IPS DF 4.7 (cell line): Measurements from ENCODE around the gene ACTN4.

Experiments used
- DNase-seq: peaks from one replicate; pipeline ENCODE4 v3.0.0-alpha.2; 2013; ENCODE audit warnings: low spot score; ENCODE audit errors: extremely low read depth

The ACTN4 gene

GRCh38 chr19:38693380-38694223 is 46.2 kb downstream of the ACTN4 start:
- no peak for DNase-seq

GRCh38 chr19:38695317-38695683 is 47.9 kb downstream of the ACTN4 start:
- no peak for DNase-seq

DNA sequence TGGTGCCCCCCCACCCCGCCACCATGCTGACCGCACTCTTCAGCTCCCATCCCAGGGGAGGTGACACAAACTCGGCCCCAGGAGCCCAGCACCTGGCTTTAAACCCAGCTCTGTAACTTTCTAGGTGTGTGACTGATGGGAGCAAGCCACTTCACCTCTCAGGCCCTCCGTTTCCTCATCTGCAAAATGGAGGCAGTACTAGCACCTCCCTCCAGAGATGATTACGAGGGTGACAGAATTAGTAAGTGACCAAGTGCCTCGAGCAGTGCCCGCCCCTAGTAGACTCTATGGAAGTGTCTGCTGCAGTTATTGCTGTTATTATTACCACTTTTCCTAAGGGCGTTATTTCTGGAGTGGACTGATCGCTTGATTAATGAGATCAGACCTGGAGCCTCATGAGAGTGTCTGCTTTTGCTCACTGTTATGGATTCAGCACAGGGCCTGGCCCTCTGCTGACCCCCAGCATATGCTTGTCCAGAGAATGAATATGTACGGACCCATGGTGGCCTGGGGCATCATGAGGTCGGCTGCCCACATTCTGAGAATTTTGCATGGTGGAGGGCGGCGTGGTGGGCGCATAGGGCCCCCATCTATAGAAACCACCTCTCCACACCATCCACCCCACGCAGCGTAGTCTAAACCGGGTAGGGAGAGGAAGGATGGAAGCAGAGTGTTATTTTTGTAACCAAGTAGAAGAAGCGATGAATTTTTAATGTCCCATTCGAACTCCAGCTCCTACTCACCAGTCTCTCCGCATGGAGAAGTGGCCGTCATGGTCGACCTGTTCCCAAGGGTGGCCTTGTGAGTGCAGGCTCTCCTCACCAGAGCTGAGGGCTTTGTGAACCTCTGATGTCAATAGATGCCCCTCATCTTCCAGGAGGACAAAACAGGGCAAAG is 48.6 kb downstream of the ACTN4 start:
- no peak for DNase-seq

DNA sequence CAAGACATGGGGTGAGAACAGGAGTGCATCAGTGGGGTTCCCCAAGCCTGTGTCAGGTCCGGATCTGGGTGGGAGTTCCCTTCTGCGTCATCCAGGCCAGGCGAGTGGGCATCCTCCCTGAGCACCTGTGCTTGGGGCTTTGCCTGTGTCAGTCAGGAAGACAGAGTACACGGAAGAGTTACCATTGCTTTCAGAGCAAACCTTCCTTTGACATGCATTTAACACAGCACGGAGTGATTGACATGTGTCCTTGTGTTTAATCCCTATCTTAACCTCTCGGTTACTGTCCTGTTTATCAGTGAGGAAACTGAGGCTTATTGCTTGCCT is 49.2 kb downstream of the ACTN4 start:
- no peak for DNase-seq

GRCh38 chr19:38697197-38697596 is 49.7 kb downstream of the ACTN4 start:
- DNase-seq: no peak

GRCh38 chr19:38697641-38698071 is 50.2 kb downstream of the ACTN4 start:
- no peak for DNase-seq

GRCh38 chr19:38698225-38699026 is 51.0 kb downstream of the ACTN4 start:
- DNase-seq: no peak

DNA sequence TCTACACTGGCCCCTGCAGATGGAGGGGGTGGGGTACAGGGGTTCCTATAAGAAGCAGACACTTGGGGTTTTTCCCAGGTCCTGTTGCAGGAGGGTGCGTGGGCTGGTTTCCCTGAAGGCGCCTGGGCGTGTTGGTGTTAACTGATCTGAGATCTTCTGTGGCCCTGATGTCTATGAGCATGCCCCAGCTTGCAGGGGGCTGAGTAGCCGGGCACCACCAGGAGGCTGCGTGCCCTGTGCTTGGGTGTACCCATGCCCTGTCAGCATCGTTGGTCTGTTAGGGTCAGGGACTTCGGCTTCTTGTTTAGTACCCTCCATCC is 51.5 kb downstream of the ACTN4 start:
- no peak for DNase-seq

DNA sequence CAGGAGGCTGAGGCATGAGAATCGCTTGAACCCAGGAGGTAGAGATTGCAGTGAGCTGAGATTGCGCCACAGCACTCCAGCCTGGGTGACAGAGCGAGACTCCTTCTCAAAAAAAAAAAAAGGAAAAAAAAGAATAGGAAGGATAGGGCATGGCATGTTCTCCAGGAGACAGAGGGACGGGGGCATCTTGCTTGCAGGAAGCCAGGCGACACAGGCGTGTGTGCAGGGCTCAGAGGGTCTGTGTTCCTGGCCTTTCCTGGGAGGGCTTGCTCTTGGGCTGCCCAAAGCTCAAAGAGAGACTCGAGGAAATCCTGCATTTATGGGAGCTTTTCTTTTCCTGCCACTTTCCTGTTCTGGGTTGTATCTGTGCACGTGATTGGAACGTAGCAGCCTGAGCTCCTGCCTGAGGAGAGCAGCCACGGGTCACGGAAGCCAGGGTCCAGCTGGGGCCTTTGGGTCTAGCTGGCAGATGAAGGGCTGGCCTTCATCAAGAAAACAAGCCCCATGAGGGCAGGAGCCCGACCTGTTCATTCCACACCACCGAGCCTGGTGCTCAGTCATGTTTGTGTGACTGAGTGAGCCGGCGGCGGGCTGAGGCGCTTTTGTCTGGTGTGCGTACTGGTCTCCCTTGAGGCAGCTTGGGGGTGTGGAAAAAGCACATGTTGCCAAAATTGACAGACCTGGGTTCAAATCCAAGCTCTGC is 52.3 kb downstream of the ACTN4 start:
- DNase-seq: no peak

DNA sequence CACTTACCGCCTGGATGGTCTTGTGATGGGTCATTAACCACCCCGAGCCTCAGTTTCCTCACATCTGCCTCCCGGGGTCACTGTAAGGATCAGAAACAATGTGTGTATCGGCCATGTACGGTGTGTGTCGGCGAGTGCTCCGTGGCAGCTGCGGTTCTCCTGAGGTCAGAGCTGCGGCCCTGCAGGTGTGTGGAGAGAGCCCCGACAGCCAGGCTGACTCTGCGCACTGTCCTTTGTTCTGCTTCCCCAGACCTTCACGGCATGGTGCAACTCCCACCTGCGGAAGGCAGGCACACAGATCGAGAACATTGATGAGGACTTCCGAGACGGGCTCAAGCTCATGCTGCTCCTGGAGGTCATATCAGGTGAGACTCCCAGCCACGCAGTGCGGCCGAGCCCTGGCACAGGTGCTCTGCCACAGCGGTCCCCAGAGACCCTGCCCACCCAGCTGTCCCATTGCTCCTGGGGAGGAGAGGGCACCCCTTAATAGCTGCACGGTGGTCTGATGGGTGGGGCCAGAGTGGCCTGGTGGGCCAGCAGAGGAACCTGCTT is 53.0 kb downstream of the ACTN4 start:
- no peak for DNase-seq

DNA sequence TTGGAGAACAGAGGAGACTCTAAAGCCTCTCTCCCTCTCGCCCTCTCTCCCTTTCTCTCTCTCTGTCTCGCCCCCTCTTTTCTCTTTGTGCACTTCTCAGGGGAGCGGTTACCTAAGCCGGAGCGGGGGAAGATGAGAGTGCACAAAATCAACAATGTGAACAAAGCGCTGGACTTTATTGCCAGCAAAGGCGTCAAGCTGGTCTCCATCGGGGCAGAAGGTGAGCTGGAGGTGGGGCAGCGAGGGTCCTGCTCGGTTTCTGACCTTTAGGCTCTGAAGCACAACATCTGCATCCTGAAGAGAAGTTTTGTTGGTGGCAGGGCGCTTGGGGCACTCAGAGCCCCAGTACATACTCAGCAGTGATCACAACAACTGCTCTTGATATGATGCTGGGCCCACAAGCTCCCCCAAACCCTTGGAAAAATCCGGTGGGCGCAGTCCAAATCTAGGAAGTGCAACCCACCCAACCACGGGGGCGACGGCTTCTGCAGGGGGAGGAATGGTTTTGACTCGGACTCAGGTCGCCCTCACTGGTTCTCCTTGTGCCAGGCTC is 53.5 kb downstream of the ACTN4 start:
- DNase-seq: no peak

- DNase-seq: no peak
These were observed 54.1 kb downstream of the ACTN4 start for GRCh38 chr19:38701455-38702063.

DNA sequence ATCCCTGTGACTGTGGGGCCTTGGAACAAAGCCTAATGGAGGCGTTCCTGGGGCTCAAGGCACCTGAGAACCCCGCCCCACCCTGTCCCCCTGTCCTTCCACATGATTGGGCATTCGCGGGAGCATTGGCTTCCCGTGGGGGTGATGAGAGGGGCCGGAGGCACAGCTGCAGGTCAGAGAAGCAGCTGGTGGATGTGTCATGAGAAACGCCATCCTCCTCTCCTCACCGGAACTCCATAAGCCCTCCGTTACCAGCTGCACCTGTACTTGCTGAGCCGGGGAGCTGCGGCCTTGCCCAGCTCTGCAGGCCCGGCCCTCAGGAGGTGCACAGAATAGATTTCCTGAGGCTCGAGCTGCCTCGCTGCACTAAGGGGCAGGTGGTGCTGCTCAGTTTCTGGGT is 54.8 kb downstream of the ACTN4 start:
- DNase-seq: no peak

GRCh38 chr19:38703509-38703908 is 56.1 kb downstream of the ACTN4 start:
- DNase-seq: no peak

- no peak for DNase-seq
These were observed 57.1 kb downstream of the ACTN4 start for GRCh38 chr19:38704488-38705026.

- DNase-seq: no peak
These were observed 58.0 kb downstream of the ACTN4 start for GRCh38 chr19:38705197-38706019.

DNA sequence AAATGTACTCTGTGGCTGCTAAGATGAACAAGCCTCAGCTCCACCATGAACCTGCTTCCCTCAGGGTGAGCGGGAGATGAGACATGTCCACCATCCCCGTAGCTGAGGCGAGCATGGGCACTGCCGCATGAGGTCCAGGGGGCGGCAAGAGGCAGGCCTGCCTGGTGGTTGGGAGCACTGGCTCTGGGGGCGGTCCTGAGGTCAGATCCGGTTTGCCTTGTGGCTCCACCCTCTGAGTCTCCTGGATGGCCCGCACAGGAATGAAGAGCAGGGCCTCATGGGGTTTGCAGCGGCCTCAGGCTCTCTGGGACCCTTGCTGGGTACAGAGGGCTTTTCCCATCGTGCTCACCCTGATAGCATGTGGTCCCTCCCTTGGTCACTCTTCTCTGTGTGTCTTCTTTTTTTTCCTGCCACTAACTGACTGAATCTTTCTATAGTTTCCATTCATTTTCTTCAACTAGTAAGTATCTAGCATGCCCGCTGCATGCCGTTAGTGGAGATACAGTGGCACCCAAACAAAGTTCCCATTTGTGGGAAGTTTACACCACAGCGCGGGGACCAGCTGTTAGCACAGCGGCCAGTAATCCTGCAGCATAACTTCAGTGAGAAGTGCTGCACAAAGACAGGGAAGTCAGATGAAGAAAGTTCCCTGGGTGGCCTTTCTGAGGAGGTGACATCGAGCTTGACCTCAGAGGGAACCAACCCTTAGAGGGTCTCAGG is 59.5 kb downstream of the ACTN4 start:
- no peak for DNase-seq

GRCh38 chr19:38707512-38708114 is 60.2 kb downstream of the ACTN4 start:
- no peak for DNase-seq
